Adipose tissue (tissue), 3 donors: ENCODE results near the gene ZNF618. TPM values are rescaled to one million over a fixed set of nuclear protein-coding genes. Genes with fewer than 3 reads are reported as not detected.

ENCODE experiments used
- H3K27ac ChIP-seq: one replicate; pipeline ENCODE4 v1.5.1; 2013; ENCODE audit warnings: low read depth, low read length
- WGBS, 3 donors: extraction: QIAGEN DNeasy Blood & Tissue Kit; methylation state at CpG; one replicate each; pipeline ENCODE4 v1.1.7; 2013; 5-methylcytosine and 5-hydroxymethylcytosine counted together
- polyA plus RNA-seq, 3 donors: library from polyadenylated mRNA; stranded (reverse); fragments of 200-250 nt; gene quantifications; one replicate each; pipeline ENCODE4 v1.2.3, GENCODE V29; 2013
- donor health status: healthy with polysubstance abuse.
- donor health status: Bipolar disorder and iron deficiency.
- donor health status: healthy.

Gene ZNF618
- polyA plus RNA-seq, 3 donors: 2.6 to 3.9 (median 2.6) TPM

- 91 to 94% (median 91%) methylated on average over 13 to 14 of the region's 14 CpGs for WGBS, 3 donors
- no peak overlapping the region for H3K27ac ChIP-seq
These were observed 126.3 kb downstream of the ZNF618 start for GRCh38 chr9:114002271-114002985.

GRCh38 chr9:114002986-114003350, 126.9 kb downstream of the ZNF618 start:
- H3K27ac ChIP-seq: no peak overlapping the region
- WGBS, 3 donors: 87 to 96% (median 90%) methylated on average over 5 of the region's 5 CpGs

- 82 to 91% (median 83%) methylated on average over 7 of the region's 7 CpGs for WGBS, 3 donors
- H3K27ac ChIP-seq: no peak overlapping the region
These were observed 127.2 kb downstream of the ZNF618 start for GRCh38 chr9:114003351-114003750.

GRCh38 chr9:114003758-114004157, 127.6 kb downstream of the ZNF618 start:
- H3K27ac ChIP-seq: no peak overlapping the region
- 38 to 55% (median 46%) methylated on average over 5 of the region's 5 CpGs for WGBS, 3 donors

GRCh38 chr9:114004221-114004716, 128.2 kb downstream of the ZNF618 start:
- WGBS, 3 donors: 39 to 84% (median 47%) methylated on average over 15 of the region's 15 CpGs
- H3K27ac ChIP-seq: peak overlapping the region; percentile 51

GRCh38 chr9:114005371-114006154, 129.5 kb downstream of the ZNF618 start:
- 80 to 92% (median 82%) methylated on average over 9 of the region's 9 CpGs for WGBS, 3 donors
- H3K27ac ChIP-seq: no peak overlapping the region

- WGBS, 3 donors: 54 to 97% (median 90%) methylated on average over 4 of the region's 4 CpGs
- no peak overlapping the region for H3K27ac ChIP-seq
These were observed 130.0 kb downstream of the ZNF618 start for GRCh38 chr9:114006155-114006550.

GRCh38 chr9:114006931-114007691, 131.0 kb downstream of the ZNF618 start:
- no peak overlapping the region for H3K27ac ChIP-seq
- WGBS, 3 donors: 70 to 83% (median 83%) methylated on average over 10 of the region's 10 CpGs

GRCh38 chr9:114007991-114008666, 132.0 kb downstream of the ZNF618 start:
- WGBS, 3 donors: 86 to 97% (median 90%) methylated on average over 18 of the region's 18 CpGs
- H3K27ac ChIP-seq: no peak overlapping the region

GRCh38 chr9:114008667-114009410, 132.7 kb downstream of the ZNF618 start:
- 94 to 95% (median 95%) methylated on average over 9 of the region's 9 CpGs for WGBS, 3 donors
- no peak overlapping the region for H3K27ac ChIP-seq

- H3K27ac ChIP-seq: no peak overlapping the region
- WGBS, 3 donors: 89 to 94% (median 90%) methylated on average over 9 of the region's 9 CpGs
These were observed 135.2 kb downstream of the ZNF618 start for GRCh38 chr9:114011313-114011712.

- 77 to 98% (median 80%) methylated on average over 2 of the region's 2 CpGs for WGBS, 3 donors
- no peak overlapping the region for H3K27ac ChIP-seq
These were observed 136.0 kb downstream of the ZNF618 start for GRCh38 chr9:114012126-114012525.

- no peak overlapping the region for H3K27ac ChIP-seq
These were observed 137.9 kb downstream of the ZNF618 start for GRCh38 chr9:114014044-114014443.

GRCh38 chr9:114015607-114016006, 139.5 kb downstream of the ZNF618 start:
- no peak overlapping the region for H3K27ac ChIP-seq
- WGBS, 3 donors: 60 to 96% (median 96%) methylated on average over 2 of the region's 2 CpGs

- H3K27ac ChIP-seq: no peak overlapping the region
- 84 to 96% (median 89%) methylated on average over 6 of the region's 6 CpGs for WGBS, 3 donors
These were observed 140.0 kb downstream of the ZNF618 start for GRCh38 chr9:114016101-114016500.

- H3K27ac ChIP-seq: no peak overlapping the region
- WGBS, 3 donors: 93 to 97% (median 94%) methylated on average over 14 of the region's 14 CpGs
These were observed 140.7 kb downstream of the ZNF618 start for GRCh38 chr9:114016629-114017423.
